Measurements from ENCODE around the gene OR2C1.

OR2C1 gene

DNA sequence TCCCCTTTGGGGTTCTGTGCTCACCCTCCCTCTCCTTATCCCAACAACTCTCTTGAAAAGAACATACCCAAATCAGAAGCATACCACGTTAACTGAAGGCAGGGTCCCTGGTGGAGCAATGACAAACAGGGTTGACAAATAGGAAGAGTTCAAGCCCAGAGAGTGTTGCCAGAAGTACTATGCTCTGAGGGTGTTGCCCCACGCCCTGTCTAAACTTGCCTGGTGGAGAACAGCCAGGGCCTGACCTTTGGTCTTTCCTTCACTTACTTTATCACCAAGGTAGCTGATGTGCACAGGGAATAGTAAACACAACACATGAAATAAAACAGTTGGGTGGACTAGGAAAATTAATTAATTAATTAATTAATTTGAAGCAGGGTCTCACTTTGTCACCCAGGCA lies 27.0 kb upstream of the OR2C1 start:
- CTCF ChIA-PET = no interaction called here
- Histone ChIP-seq H3K36me3 (ENCODE audit: control insufficient read depth in 4 of 4, insufficient read depth in 4 of 4, low read length in 3 of 4) (no peaks in the 10 kb centered on the region), H3K4me1 (ENCODE audit: control extremely low read depth in 1 of 4, control insufficient read depth in 4 of 4, insufficient read depth in 4 of 4, low read length in 3 of 4) (no peaks in the 10 kb centered on the region), H3K4me3 (ENCODE audit: control insufficient read depth in 1 of 7, extremely low read depth in 1 of 7, insufficient read depth in 4 of 7, low read depth in 2 of 7, low read length in 6 of 7) (no peak overlapping the region), H3K9me3 (ENCODE audit: control extremely low read depth in 1 of 5, control insufficient read depth in 4 of 5, insufficient read depth in 2 of 5, low read depth in 1 of 5, low read length in 4 of 5) (peaks cover 0 to 26% (median 11%) of the 10 kb centered on the region in 5 experiments), H3K27me3 (replicated peaks in 2 of 5; ENCODE audit: control insufficient read depth in 4 of 5, insufficient read depth in 5 of 5, low read length in 4 of 5) (no peaks in the 10 kb centered on the region), H3K27ac (ENCODE audit: insufficient read depth in 1 of 2, low read depth in 1 of 2, low read length in 2 of 2, poor library complexity in 1 of 2, severe bottlenecking in 2 of 2) (no peak overlapping the region)
- 85% methylated on average over 2 of the region's 2 CpGs for WGBS (ENCODE audit: insufficient coverage)
- POLR2A ChIA-PET = interaction anchor here (0.6 kb wide), 1 partner anchor 55 kb away, joined by 4 read pairs; no protein-coding TSS in a partner anchor
- no peak for DNase-seq

DNA sequence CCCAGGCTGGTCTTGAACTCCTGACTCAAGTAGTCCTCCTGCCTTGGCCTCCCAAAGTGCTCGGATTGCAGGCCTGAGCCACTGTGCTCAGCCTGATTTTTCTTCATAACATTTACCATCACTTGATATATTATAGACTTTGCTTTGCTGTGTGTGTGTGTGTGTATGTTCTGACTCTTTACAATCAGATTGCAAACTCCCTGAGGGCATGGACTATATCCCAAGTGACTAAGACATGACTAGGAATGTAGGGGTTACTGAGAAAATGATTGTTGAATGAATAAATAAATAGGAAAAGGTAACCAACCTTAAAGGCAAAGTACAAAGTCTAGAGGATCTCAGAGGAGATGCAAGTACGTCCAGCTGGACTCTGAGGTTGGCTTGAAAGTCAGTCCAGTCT lies 9.6 kb upstream of the OR2C1 start:
- WGBS (ENCODE audit: insufficient coverage) = 90% methylated on average over 1 of the region's 2 CpGs
- peaks cover 0 to 6% (median 3%) of the 10 kb centered on the region in 4 experiments for H3K4me1 ChIP-seq (ENCODE audit: control extremely low read depth in 1 of 4, control insufficient read depth in 4 of 4, insufficient read depth in 4 of 4, low read length in 3 of 4)
- H3K4me3 ChIP-seq (ENCODE audit: control insufficient read depth in 1 of 7, extremely low read depth in 1 of 7, insufficient read depth in 4 of 7, low read depth in 2 of 7, low read length in 6 of 7) = no peak overlapping the region
- peaks cover 0 to 5% (median 0%) of the 10 kb centered on the region in 5 experiments for H3K9me3 ChIP-seq (ENCODE audit: control extremely low read depth in 1 of 5, control insufficient read depth in 4 of 5, insufficient read depth in 2 of 5, low read depth in 1 of 5, low read length in 4 of 5)
- no peak overlapping the region for H3K27ac ChIP-seq (ENCODE audit: insufficient read depth in 1 of 2, low read depth in 1 of 2, low read length in 2 of 2, poor library complexity in 1 of 2, severe bottlenecking in 2 of 2)
- H3K27me3 ChIP-seq (replicated peaks in 2 of 5; ENCODE audit: control insufficient read depth in 4 of 5, insufficient read depth in 5 of 5, low read length in 4 of 5) = no peaks in the 10 kb centered on the region
- H3K36me3 ChIP-seq (ENCODE audit: control insufficient read depth in 4 of 4, insufficient read depth in 4 of 4, low read length in 3 of 4) = no peaks in the 10 kb centered on the region
- DNase-seq = no peak
- CTCF ChIA-PET = no interaction called here
- POLR2A ChIA-PET = no interaction called here

GRCh38 chr16:3347586-3347985 lies 8.1 kb upstream of the OR2C1 start:
- Histone ChIP-seq H3K4me1 (ENCODE audit: control extremely low read depth in 1 of 4, control insufficient read depth in 4 of 4, insufficient read depth in 4 of 4, low read length in 3 of 4) (peaks cover 0 to 6% (median 3%) of the 10 kb centered on the region in 4 experiments), H3K4me3 (ENCODE audit: control insufficient read depth in 1 of 7, extremely low read depth in 1 of 7, insufficient read depth in 4 of 7, low read depth in 2 of 7, low read length in 6 of 7) (no peak overlapping the region), H3K27me3 (replicated peaks in 2 of 5; ENCODE audit: control insufficient read depth in 4 of 5, insufficient read depth in 5 of 5, low read length in 4 of 5) (no peaks in the 10 kb centered on the region), H3K27ac (ENCODE audit: insufficient read depth in 1 of 2, low read depth in 1 of 2, low read length in 2 of 2, poor library complexity in 1 of 2, severe bottlenecking in 2 of 2) (no peak overlapping the region), H3K9me3 (ENCODE audit: control extremely low read depth in 1 of 5, control insufficient read depth in 4 of 5, insufficient read depth in 2 of 5, low read depth in 1 of 5, low read length in 4 of 5) (no peaks in the 10 kb centered on the region), H3K36me3 (ENCODE audit: control insufficient read depth in 4 of 4, insufficient read depth in 4 of 4, low read length in 3 of 4) (no peaks in the 10 kb centered on the region)
- WGBS (ENCODE audit: insufficient coverage) = no CpG with 5 or more reads among the region's 10 CpGs
- CTCF ChIA-PET = no interaction called here
- POLR2A ChIA-PET = no interaction called here
- DNase-seq = no peak

DNA sequence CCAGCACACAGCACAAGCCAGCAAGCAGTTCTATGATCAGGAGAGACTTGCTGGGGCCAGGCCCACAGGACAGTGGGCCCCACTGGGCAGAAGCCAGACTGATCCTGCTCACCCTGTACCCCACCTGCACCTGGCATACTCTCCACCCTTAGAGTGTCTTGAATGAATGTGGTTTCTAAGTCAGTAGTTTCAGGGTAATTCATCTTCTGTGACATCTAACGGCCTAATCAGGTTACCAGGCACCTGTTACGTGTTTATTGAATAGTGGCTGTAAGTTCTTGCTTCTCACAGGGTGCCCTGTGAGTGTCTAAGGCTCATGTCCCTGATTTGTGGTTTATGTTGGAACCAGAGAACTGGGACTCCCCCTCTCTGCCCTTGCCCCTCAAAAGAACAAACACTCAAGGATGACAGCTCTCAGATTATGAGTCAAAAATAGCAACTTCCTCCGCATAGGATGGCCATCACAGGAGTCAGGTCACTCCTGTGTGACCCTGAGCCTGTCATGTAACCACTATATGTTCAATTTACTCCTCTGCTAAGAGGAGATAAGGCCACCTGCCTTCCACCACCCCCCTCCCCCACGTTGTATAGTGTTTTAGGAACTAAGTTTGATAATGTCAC lies 7.0 kb upstream of the OR2C1 start:
- no peaks in the 10 kb centered on the region for H3K27me3 ChIP-seq (replicated peaks in 2 of 5; ENCODE audit: control insufficient read depth in 4 of 5, insufficient read depth in 5 of 5, low read length in 4 of 5)
- H3K4me3 ChIP-seq (ENCODE audit: control insufficient read depth in 1 of 7, extremely low read depth in 1 of 7, insufficient read depth in 4 of 7, low read depth in 2 of 7, low read length in 6 of 7) = no peak overlapping the region
- POLR2A ChIA-PET = no interaction called here
- 23% methylated on average over 3 of the region's 4 CpGs for WGBS (ENCODE audit: insufficient coverage)
- no peak overlapping the region for H3K27ac ChIP-seq (ENCODE audit: insufficient read depth in 1 of 2, low read depth in 1 of 2, low read length in 2 of 2, poor library complexity in 1 of 2, severe bottlenecking in 2 of 2)
- H3K4me1 ChIP-seq (ENCODE audit: control extremely low read depth in 1 of 4, control insufficient read depth in 4 of 4, insufficient read depth in 4 of 4, low read length in 3 of 4) = peaks cover 0 to 6% (median 3%) of the 10 kb centered on the region in 4 experiments
- CTCF ChIA-PET = no interaction called here
- no peaks in the 10 kb centered on the region for H3K9me3 ChIP-seq (ENCODE audit: control extremely low read depth in 1 of 5, control insufficient read depth in 4 of 5, insufficient read depth in 2 of 5, low read depth in 1 of 5, low read length in 4 of 5)
- no peaks in the 10 kb centered on the region for H3K36me3 ChIP-seq (ENCODE audit: control insufficient read depth in 4 of 4, insufficient read depth in 4 of 4, low read length in 3 of 4)
- DNase-seq = peak in 2 of 3 donors; percentile 11 to 68

DNA sequence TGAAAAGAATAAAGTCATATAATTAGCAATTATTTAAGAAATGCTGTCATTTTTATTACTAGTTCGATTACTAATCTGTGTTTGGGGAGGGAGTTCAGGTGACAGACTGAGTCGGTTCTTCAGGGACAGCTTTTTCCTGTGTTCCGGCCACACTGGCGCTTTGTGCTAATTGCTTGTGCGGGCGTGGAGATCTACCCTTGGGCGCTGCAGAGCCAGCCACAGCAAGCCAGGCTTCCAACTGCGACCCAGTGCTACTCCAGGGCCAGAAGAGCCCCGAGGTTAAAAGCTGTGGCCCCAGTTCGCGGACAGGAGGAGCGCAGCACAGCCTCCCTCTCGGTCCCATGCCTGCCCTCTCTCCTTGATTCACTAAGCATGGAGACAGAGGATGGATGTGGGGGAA lies 6.5 kb upstream of the OR2C1 start:
- Histone ChIP-seq H3K27ac (ENCODE audit: insufficient read depth in 1 of 2, low read depth in 1 of 2, low read length in 2 of 2, poor library complexity in 1 of 2, severe bottlenecking in 2 of 2) (no peak overlapping the region), H3K36me3 (ENCODE audit: control insufficient read depth in 4 of 4, insufficient read depth in 4 of 4, low read length in 3 of 4) (no peaks in the 10 kb centered on the region), H3K9me3 (ENCODE audit: control extremely low read depth in 1 of 5, control insufficient read depth in 4 of 5, insufficient read depth in 2 of 5, low read depth in 1 of 5, low read length in 4 of 5) (no peaks in the 10 kb centered on the region), H3K27me3 (replicated peaks in 2 of 5; ENCODE audit: control insufficient read depth in 4 of 5, insufficient read depth in 5 of 5, low read length in 4 of 5) (no peaks in the 10 kb centered on the region), H3K4me3 (ENCODE audit: control insufficient read depth in 1 of 7, extremely low read depth in 1 of 7, insufficient read depth in 4 of 7, low read depth in 2 of 7, low read length in 6 of 7) (no peak overlapping the region), H3K4me1 (ENCODE audit: control extremely low read depth in 1 of 4, control insufficient read depth in 4 of 4, insufficient read depth in 4 of 4, low read length in 3 of 4) (peaks cover 0 to 6% (median 3%) of the 10 kb centered on the region in 4 experiments)
- ChIA-PET CTCF (no interaction called here), POLR2A (no interaction called here)
- no peak for DNase-seq
- 68% methylated on average over 9 of the region's 13 CpGs for WGBS (ENCODE audit: insufficient coverage)

- Histone ChIP-seq H3K9me3 (ENCODE audit: control extremely low read depth in 1 of 5, control insufficient read depth in 4 of 5, insufficient read depth in 2 of 5, low read depth in 1 of 5, low read length in 4 of 5) (peaks cover 0 to 19% (median 10%) of the 10 kb centered on the region in 5 experiments), H3K36me3 (ENCODE audit: control insufficient read depth in 4 of 4, insufficient read depth in 4 of 4, low read length in 3 of 4) (no peaks in the 10 kb centered on the region), H3K27me3 (replicated peaks in 2 of 5; ENCODE audit: control insufficient read depth in 4 of 5, insufficient read depth in 5 of 5, low read length in 4 of 5) (peaks cover 0 to 2% (median 0%) of the 10 kb centered on the region in 5 experiments), H3K27ac (ENCODE audit: insufficient read depth in 1 of 2, low read depth in 1 of 2, low read length in 2 of 2, poor library complexity in 1 of 2, severe bottlenecking in 2 of 2) (no peak overlapping the region), H3K4me3 (ENCODE audit: control insufficient read depth in 1 of 7, extremely low read depth in 1 of 7, insufficient read depth in 4 of 7, low read depth in 2 of 7, low read length in 6 of 7) (no peak overlapping the region), H3K4me1 (ENCODE audit: control extremely low read depth in 1 of 4, control insufficient read depth in 4 of 4, insufficient read depth in 4 of 4, low read length in 3 of 4) (no peaks in the 10 kb centered on the region)
- 85% methylated on average over 9 of the region's 10 CpGs for WGBS (ENCODE audit: insufficient coverage)
- ChIA-PET CTCF (no interaction called here), POLR2A (no interaction called here)
- DNase-seq = no peak
Observed at GRCh38 chr16:3356118-3356517, 429 bp downstream of the OR2C1 start.

DNA sequence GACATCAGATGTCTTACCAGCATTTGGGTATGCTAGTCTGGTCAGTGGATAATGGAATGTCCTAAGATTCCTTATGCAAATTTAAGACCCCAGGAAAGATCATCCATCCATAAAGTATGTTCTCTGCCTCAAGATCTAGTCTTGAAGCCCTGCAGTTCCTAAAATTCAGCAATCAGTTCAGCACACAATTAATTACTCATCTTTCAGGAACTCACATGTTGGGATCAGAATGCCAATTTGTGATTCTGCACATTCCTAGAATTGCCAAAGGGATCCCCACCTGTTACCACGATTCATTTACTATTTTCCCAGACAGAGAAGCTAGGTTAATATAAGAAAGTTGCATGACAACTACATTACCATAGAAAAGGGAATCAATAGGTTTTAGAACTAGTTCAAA lies 3.2 kb downstream of the OR2C1 start:
- ChIA-PET CTCF (no interaction called here), POLR2A (no interaction called here)
- Histone ChIP-seq H3K4me3 (ENCODE audit: control insufficient read depth in 1 of 7, extremely low read depth in 1 of 7, insufficient read depth in 4 of 7, low read depth in 2 of 7, low read length in 6 of 7) (no peak overlapping the region), H3K36me3 (ENCODE audit: control insufficient read depth in 4 of 4, insufficient read depth in 4 of 4, low read length in 3 of 4) (no peaks in the 10 kb centered on the region), H3K4me1 (ENCODE audit: control extremely low read depth in 1 of 4, control insufficient read depth in 4 of 4, insufficient read depth in 4 of 4, low read length in 3 of 4) (no peaks in the 10 kb centered on the region), H3K9me3 (ENCODE audit: control extremely low read depth in 1 of 5, control insufficient read depth in 4 of 5, insufficient read depth in 2 of 5, low read depth in 1 of 5, low read length in 4 of 5) (peaks cover 2 to 34% (median 10%) of the 10 kb centered on the region in 5 experiments), H3K27ac (ENCODE audit: insufficient read depth in 1 of 2, low read depth in 1 of 2, low read length in 2 of 2, poor library complexity in 1 of 2, severe bottlenecking in 2 of 2) (no peak overlapping the region), H3K27me3 (replicated peaks in 2 of 5; ENCODE audit: control insufficient read depth in 4 of 5, insufficient read depth in 5 of 5, low read length in 4 of 5) (peaks cover 0 to 6% (median 0%) of the 10 kb centered on the region in 5 experiments)
- WGBS (ENCODE audit: insufficient coverage) = no CpG with 5 or more reads among the region's 1 CpG
- no peak for DNase-seq

Measured in common myeloid progenitor, CD34-positive (primary cell).